Gastroesophageal sphincter (tissue), 4 donors: ENCODE data around the gene SACM1L. TPM values are rescaled to one million over a fixed set of nuclear protein-coding genes. Genes with fewer than 3 reads are reported as not detected.

Experiments used
- ATAC-seq: fragments of 150-250 bp; one replicate; pipeline ENCODE4 v1.9.1; 2016; ENCODE audit warnings: mild to moderate bottlenecking, moderate library complexity
- H3K27ac ChIP-seq, 4 donors: fragments of 200-600 bp; sonication (generic) in 3 of 4; 1 replicate in 3 of 4; 2 replicates in 1 of 4; pipeline ENCODE4 v1.5.1; 2016 to 2019
- H3K27me3 ChIP-seq: fragments of 200-600 bp; sonication (generic); one replicate; pipeline ENCODE4 v1.5.1; 2019
- H3K36me3 ChIP-seq, 2 donors: fragments of 200-600 bp; sonication (generic); one replicate each; pipeline ENCODE4 v1.5.1; 2019; ENCODE audit warnings: control low read depth in 1 of 2
- H3K4me1 ChIP-seq, 3 donors: fragments of 200-600 bp; sonication (generic); 1 replicate in 2 of 3; 2 replicates in 1 of 3; pipeline ENCODE4 v1.5.1; 2016 to 2019; ENCODE audit warnings: control low read depth in 2 of 3
- H3K4me3 ChIP-seq, 2 donors: fragments of 200-600 bp; sonication (generic); one replicate each; pipeline ENCODE4 v1.5.1; 2019; ENCODE audit warnings: mild to moderate bottlenecking in 1 of 2, moderate library complexity in 1 of 2
- H3K9me3 ChIP-seq, 3 donors: fragments of 200-600 bp; sonication (generic); one replicate each; pipeline ENCODE4 v1.5.1; 2017 to 2019; ENCODE audit warnings: control low read depth in 2 of 3
- CTCF ChIP-seq, 4 experiments: fragments of 200-600 bp in 2 of 4; fragments of 450-650 bp in 2 of 4; sonication (generic) in 1 of 4; IDR thresholded peaks; one replicate each; pipeline ENCODE4 v1.5.1; 2017 to 2019; ENCODE audit warnings: antibody characterized with exemption in 4 of 4, mild to moderate bottlenecking in 2 of 4, moderate library complexity in 2 of 4
- EP300 ChIP-seq: sonication (generic); formaldehyde crosslinking; IDR thresholded peaks from one replicate; pipeline ENCODE4 v1.6.1; 2017; ENCODE audit warnings: antibody characterized with exemption, mild to moderate bottlenecking
- POLR2A ChIP-seq, 2 donors: fragments of 450-650 bp; IDR thresholded peaks; one replicate each; pipeline ENCODE4 v1.6.1; 2017; ENCODE audit warnings: antibody characterized with exemption in 2 of 2, mild to moderate bottlenecking in 2 of 2, moderate library complexity in 1 of 2
- POLR2AphosphoS5 ChIP-seq: sonication (generic); formaldehyde crosslinking; IDR thresholded peaks from one replicate; pipeline ENCODE4 v1.6.1; 2017; ENCODE audit warnings: antibody characterized with exemption
- WGBS, 2 donors: methylation state at CpG; one replicate each; pipeline ENCODE4 v1.1.5; 2018; ENCODE audit warnings: low coverage in 1 of 2; 5-methylcytosine and 5-hydroxymethylcytosine counted together
- total RNA-seq, 4 donors: library from RNA; depleted of rRNA; stranded (reverse); fragments of >200 nt; gene quantifications; one replicate each; pipeline ENCODE4 v1.1.0, GENCODE V29; 2016

SACM1L gene
- total RNA-seq, 4 donors from 2014 or later, result 31.9 to 52.6 (median 38.2) TPM

GRCh38 chr3:45670991-45671390 is 18.2 kb upstream of the SACM1L start:
- Histone ChIP-seq H3K9me3 (no peaks in the 10 kb centered on the region), H3K36me3 (peaks cover 0 to 82% of the 10 kb centered on the region in 2 donors), H3K27me3 (no peaks in the 10 kb centered on the region), H3K4me1 (peaks cover 0 to 50% (median 27%) of the 10 kb centered on the region in 3 donors), H3K4me3 (no peak overlapping the region), H3K27ac (peak overlapping the region in 1 of 4 donors; percentile 34)
- TF ChIP-seq POLR2A (IDR thresholded peaks at IDR 0.05) (no peak), POLR2AphosphoS5 (peak; percentile 43)
- peak; percentile 59 for ATAC-seq
- no CpG with 5 or more reads among the region's 2 CpGs for WGBS, 2 donors

- H3K4me1 ChIP-seq, result peaks cover 0 to 44% (median 33%) of the 10 kb centered on the region in 3 donors
- no peaks in the 10 kb centered on the region for H3K9me3 ChIP-seq
- peaks cover 0 to 92% of the 10 kb centered on the region in 2 donors for H3K36me3 ChIP-seq
- no peak overlapping the region for H3K4me3 ChIP-seq
- TF ChIP-seq CTCF (IDR thresholded peaks at IDR 0.05), result no peak
- TF ChIP-seq EP300, result no peak
- TF ChIP-seq POLR2AphosphoS5, result no peak
- no peak for TF ChIP-seq POLR2A (IDR thresholded peaks at IDR 0.05)
- no peak overlapping the region for H3K27ac ChIP-seq
- WGBS, 2 donors, result 100% methylated on average over 1 of the region's 2 CpGs
- no peaks in the 10 kb centered on the region for H3K27me3 ChIP-seq
- no peak for ATAC-seq
Measured at GRCh38 chr3:45673273-45673672, 15.9 kb upstream of the SACM1L start.

GRCh38 chr3:45676325-45677032 is 12.7 kb upstream of the SACM1L start:
- Histone ChIP-seq H3K4me3 (no peak overlapping the region), H3K36me3 (peaks cover 0 to 92% of the 10 kb centered on the region in 2 donors), H3K9me3 (no peaks in the 10 kb centered on the region), H3K27me3 (no peaks in the 10 kb centered on the region), H3K27ac (peak overlapping the region; percentile 39 to 83 (median 68)), H3K4me1 (peaks cover 0 to 27% (median 23%) of the 10 kb centered on the region in 3 donors)
- 44 to 56% methylated on average over 2 of the region's 7 CpGs for WGBS, 2 donors
- TF ChIP-seq POLR2AphosphoS5 (no peak), POLR2A (IDR thresholded peaks at IDR 0.05) (no peak), CTCF (IDR thresholded peaks at IDR 0.05) (no peak), EP300 (no peak)
- ATAC-seq, result no peak

GRCh38 chr3:45677033-45677446 is 12.2 kb upstream of the SACM1L start:
- ATAC-seq, result peak; percentile 92
- no peaks in the 10 kb centered on the region for H3K27me3 ChIP-seq
- no peaks in the 10 kb centered on the region for H3K9me3 ChIP-seq
- WGBS, 2 donors, result 59 to 80% methylated on average over 1 to 2 of the region's 5 CpGs
- no peak overlapping the region for H3K4me3 ChIP-seq
- peak; percentile 65 for TF ChIP-seq POLR2AphosphoS5
- TF ChIP-seq CTCF (IDR thresholded peaks at IDR 0.05), result no peak
- H3K36me3 ChIP-seq, result peaks cover 0 to 86% of the 10 kb centered on the region in 2 donors
- peaks cover 0 to 22% (median 18%) of the 10 kb centered on the region in 3 donors for H3K4me1 ChIP-seq
- peak overlapping the region; percentile 39 to 83 (median 68) for H3K27ac ChIP-seq

GRCh38 chr3:45677841-45678240 is 11.4 kb upstream of the SACM1L start:
- peaks cover 0 to 17% (median 16%) of the 10 kb centered on the region in 3 donors for H3K4me1 ChIP-seq
- peak overlapping the region in 3 of 4 donors; percentile 64 to 83 (median 72) for H3K27ac ChIP-seq
- TF ChIP-seq CTCF (IDR thresholded peaks at IDR 0.05), result no peak
- TF ChIP-seq EP300, result no peak
- TF ChIP-seq POLR2A (IDR thresholded peaks at IDR 0.05), result no peak
- no peak for TF ChIP-seq POLR2AphosphoS5
- ATAC-seq, result no peak
- WGBS, 2 donors, result 82 to 83% methylated on average over 6 to 10 of the region's 10 CpGs
- H3K36me3 ChIP-seq, result peaks cover 0 to 85% of the 10 kb centered on the region in 2 donors
- H3K27me3 ChIP-seq, result no peaks in the 10 kb centered on the region
- no peak overlapping the region for H3K4me3 ChIP-seq
- no peaks in the 10 kb centered on the region for H3K9me3 ChIP-seq
